GM12878 (cell line): Measurements from ENCODE around the gene OTOR.

Experiments used
- POLR2AphosphoS5 ChIP-seq: IDR thresholded peaks from 2 replicates; pipeline ENCODE4 v1.6.1; 2011; ENCODE audit warnings: mild to moderate bottlenecking, low read length, inconsistent platforms
- RBBP5 ChIP-seq: fragments of 200-600 bp; sonication (generic); conservative IDR thresholded peaks from 2 replicates; pipeline ENCODE4 v1.6.1; 2016

DNA sequence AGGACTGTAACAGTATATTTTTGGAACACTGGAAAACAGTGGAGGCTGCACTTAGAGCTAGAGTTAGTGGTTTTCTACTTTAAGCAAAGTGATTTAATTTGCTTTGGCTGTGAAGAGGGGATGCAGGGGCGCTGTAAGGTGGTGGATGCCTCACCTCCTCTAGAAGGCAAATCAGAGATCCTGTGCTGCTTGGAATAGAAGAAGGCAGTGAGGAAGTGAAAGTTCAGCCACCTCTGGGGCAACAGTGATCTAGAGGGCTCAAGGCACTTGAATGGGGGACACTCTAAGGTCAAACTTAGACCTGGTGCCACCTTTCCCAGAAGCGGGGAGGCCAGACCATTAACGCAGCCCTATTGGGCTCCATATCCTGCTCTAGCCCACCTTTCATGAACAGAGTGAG is 37.4 kb upstream of the OTOR start:
- TF ChIP-seq POLR2AphosphoS5 (no peak), RBBP5 (no peak)
